Esophagus muscularis mucosa (tissue), 4 donors: ENCODE measurements around the gene CRYBG2.

Experiments used
- EP300 ChIP-seq: sonication (generic); formaldehyde crosslinking; IDR thresholded peaks from one replicate; pipeline ENCODE4 v1.6.1; 2017; ENCODE audit warnings: antibody characterized with exemption
- POLR2A ChIP-seq: fragments of 450-650 bp; IDR thresholded peaks from one replicate; pipeline ENCODE4 v1.6.1; 2017; ENCODE audit warnings: antibody characterized with exemption, moderate library complexity, mild to moderate bottlenecking, low read depth
- TF ChIP-seq, protein P1 (sequence below), 3 experiments: fragments of 200-600 bp in 2 of 3; fragments of 450-650 bp in 1 of 3; sonication (generic) in 2 of 3; IDR thresholded peaks; one replicate each; pipeline ENCODE4 v1.5.1; 2017 to 2019; ENCODE audit warnings: antibody characterized with exemption in 3 of 3, mild to moderate bottlenecking in 2 of 3, moderate library complexity in 1 of 3

DNA sequence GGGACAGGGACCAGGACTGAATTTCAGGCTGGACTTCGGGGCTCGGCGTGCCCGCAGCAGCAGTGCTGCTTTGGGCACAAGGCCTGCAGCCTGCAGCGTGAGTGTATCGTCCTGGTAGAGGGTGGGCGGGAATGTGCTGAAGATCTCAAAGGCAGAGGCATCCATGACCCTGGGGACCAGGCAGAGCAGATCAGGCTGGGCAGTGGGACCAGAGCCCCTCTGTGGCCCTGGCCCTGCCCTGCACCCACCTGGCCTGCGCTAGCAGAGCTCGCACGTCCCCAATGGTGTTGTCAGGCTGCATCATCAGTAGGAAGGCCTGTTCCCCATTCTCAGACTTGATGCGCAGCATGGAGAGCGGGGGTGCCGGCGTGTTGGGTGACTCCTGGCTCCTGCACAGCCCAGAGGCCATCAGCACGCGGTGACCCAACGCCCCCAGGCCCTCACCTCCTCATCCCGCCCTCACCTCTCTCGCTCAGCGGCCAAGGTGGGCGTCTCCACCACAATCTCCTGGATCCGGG, 71.5 kb downstream of the CRYBG2 start:
- TF ChIP-seq POLR2A, result no peak
- TF ChIP-seq, protein P1, sequence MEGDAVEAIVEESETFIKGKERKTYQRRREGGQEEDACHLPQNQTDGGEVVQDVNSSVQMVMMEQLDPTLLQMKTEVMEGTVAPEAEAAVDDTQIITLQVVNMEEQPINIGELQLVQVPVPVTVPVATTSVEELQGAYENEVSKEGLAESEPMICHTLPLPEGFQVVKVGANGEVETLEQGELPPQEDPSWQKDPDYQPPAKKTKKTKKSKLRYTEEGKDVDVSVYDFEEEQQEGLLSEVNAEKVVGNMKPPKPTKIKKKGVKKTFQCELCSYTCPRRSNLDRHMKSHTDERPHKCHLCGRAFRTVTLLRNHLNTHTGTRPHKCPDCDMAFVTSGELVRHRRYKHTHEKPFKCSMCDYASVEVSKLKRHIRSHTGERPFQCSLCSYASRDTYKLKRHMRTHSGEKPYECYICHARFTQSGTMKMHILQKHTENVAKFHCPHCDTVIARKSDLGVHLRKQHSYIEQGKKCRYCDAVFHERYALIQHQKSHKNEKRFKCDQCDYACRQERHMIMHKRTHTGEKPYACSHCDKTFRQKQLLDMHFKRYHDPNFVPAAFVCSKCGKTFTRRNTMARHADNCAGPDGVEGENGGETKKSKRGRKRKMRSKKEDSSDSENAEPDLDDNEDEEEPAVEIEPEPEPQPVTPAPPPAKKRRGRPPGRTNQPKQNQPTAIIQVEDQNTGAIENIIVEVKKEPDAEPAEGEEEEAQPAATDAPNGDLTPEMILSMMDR (IDR thresholded peaks at IDR 0.05), result no peak
- no peak for TF ChIP-seq EP300
